HG03025 (cell line): Measurements from ENCODE around the gene PXDC1.

ENCODE experiments used
- ATAC-seq: cut with Tn5 transposase; IDR thresholded peaks from one replicate; pipeline ENCODE4 v1.9.1; 2021; ENCODE audit warnings: mild to moderate bottlenecking, moderate library complexity; ENCODE audit not compliant: unreplicated experiment, low FRiP score

The PXDC1 gene

GRCh38 chr6:3749067-3749841 lies 2.3 kb downstream of the PXDC1 start:
- ATAC-seq, result no peak

GRCh38 chr6:3748208-3749066 lies 3.1 kb downstream of the PXDC1 start:
- no peak for ATAC-seq

- no peak for ATAC-seq
Observed at GRCh38 chr6:3747100-3747737, 4.3 kb downstream of the PXDC1 start.

- ATAC-seq, result no peak
Observed at GRCh38 chr6:3746696-3747095, 4.8 kb downstream of the PXDC1 start.

- ATAC-seq, result no peak
Observed at GRCh38 chr6:3746119-3746691, 5.3 kb downstream of the PXDC1 start.

GRCh38 chr6:3745566-3746118 lies 5.9 kb downstream of the PXDC1 start:
- ATAC-seq, result no peak

- ATAC-seq, result no peak
Observed at GRCh38 chr6:3744901-3745470, 6.5 kb downstream of the PXDC1 start.

GRCh38 chr6:3744211-3744900 lies 7.2 kb downstream of the PXDC1 start:
- ATAC-seq, result no peak

GRCh38 chr6:3743541-3743940 lies 8.0 kb downstream of the PXDC1 start:
- no peak for ATAC-seq

- ATAC-seq, result no peak
Observed at GRCh38 chr6:3742426-3743344, 8.8 kb downstream of the PXDC1 start.

GRCh38 chr6:3742076-3742425 lies 9.5 kb downstream of the PXDC1 start:
- ATAC-seq, result no peak

- no peak for ATAC-seq
Observed at GRCh38 chr6:3741477-3741871, 10.0 kb downstream of the PXDC1 start.

GRCh38 chr6:3740551-3741476 lies 10.7 kb downstream of the PXDC1 start:
- no peak for ATAC-seq

GRCh38 chr6:3739311-3739897 lies 12.1 kb downstream of the PXDC1 start:
- no peak for ATAC-seq

- ATAC-seq, result no peak
Observed at GRCh38 chr6:3738381-3739131, 13.0 kb downstream of the PXDC1 start.

GRCh38 chr6:3737831-3738210 lies 13.7 kb downstream of the PXDC1 start:
- no peak for ATAC-seq
